GM18858 (cell line): Measurements from ENCODE around the gene C11orf71.

Source experiments
- ATAC-seq: cut with Tn5 transposase; IDR thresholded peaks from one replicate; pipeline ENCODE4 v1.9.1; 2021; ENCODE audit not compliant: unreplicated experiment

Gene C11orf71

GRCh38 chr11:114400216-114400914 lies at the start of gene C11orf71, which contains the start of gene RBM7:
C11orf71 (minus strand) TSS chr11:114400511; CDS start chr11:114400331, 180 bp downstream.
RBM7 (plus strand) TSS chr11:114400666; CDS start chr11:114400672, 6 bp downstream.
- ATAC-seq = peak; percentile 91

GRCh38 chr11:114449845-114450244 lies 49.5 kb upstream of the C11orf71 start:
- no peak for ATAC-seq

- no peak for ATAC-seq
Observed at GRCh38 chr11:114448749-114449482, 48.6 kb upstream of the C11orf71 start.

- ATAC-seq = no peak
Observed at GRCh38 chr11:114447892-114448291, 47.6 kb upstream of the C11orf71 start.

- ATAC-seq = no peak
Observed at GRCh38 chr11:114447444-114447843, 47.1 kb upstream of the C11orf71 start.

- ATAC-seq = no peak
Observed at GRCh38 chr11:114442536-114442935, 42.2 kb upstream of the C11orf71 start.

GRCh38 chr11:114441921-114442320 lies 41.6 kb upstream of the C11orf71 start:
- no peak for ATAC-seq

GRCh38 chr11:114440971-114441763 lies 40.9 kb upstream of the C11orf71 start:
- ATAC-seq = no peak

- no peak for ATAC-seq
Observed at GRCh38 chr11:114440121-114440860, 40.0 kb upstream of the C11orf71 start.

- peak; percentile 99 for ATAC-seq
Observed at GRCh38 chr11:114439229-114440120, 39.2 kb upstream of the C11orf71 start, which contains the start of gene REXO2. REXO2 (plus strand) TSS chr11:114439467; CDS start chr11:114439529, 62 bp downstream.

- ATAC-seq = no peak
Observed at GRCh38 chr11:114438303-114438702, 38.0 kb upstream of the C11orf71 start.

GRCh38 chr11:114433376-114433775 lies 33.1 kb upstream of the C11orf71 start:
- ATAC-seq = no peak

- no peak for ATAC-seq
Observed at GRCh38 chr11:114432893-114433292, 32.6 kb upstream of the C11orf71 start.

GRCh38 chr11:114430290-114430689 lies 30.0 kb upstream of the C11orf71 start:
- no peak for ATAC-seq

- no peak for ATAC-seq
Observed at GRCh38 chr11:114426280-114426679, 26.0 kb upstream of the C11orf71 start.

- ATAC-seq = no peak
Observed at GRCh38 chr11:114416441-114416961, 16.2 kb upstream of the C11orf71 start.

GRCh38 chr11:114413958-114414357 lies 13.6 kb upstream of the C11orf71 start:
- ATAC-seq = no peak

GRCh38 chr11:114412946-114413345 lies 12.6 kb upstream of the C11orf71 start:
- ATAC-seq = no peak

- ATAC-seq = no peak
Observed at GRCh38 chr11:114401311-114401710, 1.0 kb upstream of the C11orf71 start.

- ATAC-seq = no peak
Observed at GRCh38 chr11:114400915-114401223, 558 bp upstream of the C11orf71 start.
